Measurements from ENCODE around the gene ENTPD7.

ENTPD7 gene, protein sequence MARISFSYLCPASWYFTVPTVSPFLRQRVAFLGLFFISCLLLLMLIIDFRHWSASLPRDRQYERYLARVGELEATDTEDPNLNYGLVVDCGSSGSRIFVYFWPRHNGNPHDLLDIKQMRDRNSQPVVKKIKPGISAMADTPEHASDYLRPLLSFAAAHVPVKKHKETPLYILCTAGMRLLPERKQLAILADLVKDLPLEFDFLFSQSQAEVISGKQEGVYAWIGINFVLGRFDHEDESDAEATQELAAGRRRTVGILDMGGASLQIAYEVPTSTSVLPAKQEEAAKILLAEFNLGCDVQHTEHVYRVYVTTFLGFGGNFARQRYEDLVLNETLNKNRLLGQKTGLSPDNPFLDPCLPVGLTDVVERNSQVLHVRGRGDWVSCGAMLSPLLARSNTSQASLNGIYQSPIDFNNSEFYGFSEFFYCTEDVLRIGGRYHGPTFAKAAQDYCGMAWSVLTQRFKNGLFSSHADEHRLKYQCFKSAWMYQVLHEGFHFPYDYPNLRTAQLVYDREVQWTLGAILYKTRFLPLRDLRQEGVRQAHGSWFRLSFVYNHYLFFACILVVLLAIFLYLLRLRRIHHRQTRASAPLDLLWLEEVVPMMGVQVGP

DNA sequence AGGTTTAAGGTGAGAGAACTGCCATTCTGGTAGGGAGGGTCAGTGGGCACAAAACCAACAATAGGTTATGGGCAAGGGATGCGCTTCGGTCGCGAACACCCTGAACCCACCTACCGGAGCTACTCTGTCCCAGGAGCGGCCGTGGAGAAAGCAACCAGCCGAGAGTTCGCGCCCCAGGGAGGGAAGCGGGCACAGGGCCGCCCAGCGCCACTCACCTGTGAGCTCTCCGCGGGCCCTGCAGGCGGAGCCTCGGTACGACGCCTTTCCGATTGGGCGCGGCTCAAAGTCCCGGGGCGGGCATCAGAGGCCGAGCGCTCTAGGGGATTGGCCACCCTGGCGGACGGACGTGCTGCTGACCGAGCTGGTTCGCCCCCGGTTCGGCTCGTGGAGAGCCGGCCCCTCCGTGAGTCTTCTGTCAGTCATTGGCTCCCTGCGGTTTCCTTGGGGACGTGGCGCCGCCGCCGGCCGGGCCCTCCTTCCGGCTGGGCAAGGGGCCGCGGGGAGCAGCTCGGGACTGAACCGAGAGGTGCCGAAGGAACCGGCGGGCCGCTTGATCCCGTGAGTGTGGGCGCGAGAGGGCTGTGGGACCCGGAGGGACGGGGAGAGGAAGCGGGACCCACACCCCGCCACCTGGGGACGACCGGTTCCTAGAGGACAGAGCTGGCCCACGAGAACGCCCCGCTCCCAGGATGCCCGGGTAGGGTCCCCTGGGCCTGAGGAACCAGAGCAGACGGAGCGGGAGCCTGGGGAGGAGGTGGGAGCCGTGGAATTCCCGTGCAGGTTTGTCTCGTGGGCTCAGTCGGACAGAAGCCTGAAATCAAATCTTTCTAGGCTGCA is at the start of gene ENTPD7:
ENTPD7 (plus strand) TSS at position 479 of the 837 bp plus-strand sequence. CDS start 448 bp downstream, outside the sequence.
- Histone ChIP-seq H3K27ac (no peak within 1 kb of the TSS), H3K4me2 (peak within 1 kb of the TSS; percentile 61), H3K4me1 (ENCODE audit: low read depth, poor library complexity, severe bottlenecking) (peaks cover 6% of the 10 kb centered on the region), H3K4me3 (IDR thresholded peaks at IDR 0.05; ENCODE audit: insufficient read depth, low read depth, low read length) (peak within 1 kb of the TSS; percentile 52), H3K79me2 (ENCODE audit: insufficient read depth, low read depth) (no peaks in the 10 kb centered on the region), H3K36me3 (ENCODE audit: insufficient read depth) (no peaks in the 10 kb centered on the region), H3K27me3 (ENCODE audit: insufficient read depth, low read depth) (no peaks in the 10 kb centered on the region; the same call in 1 of the 2 replicates), H3K9ac (peak within 1 kb of the TSS; percentile 83), H2AFZ (ENCODE audit: low read depth) (peak within 1 kb of the TSS; percentile 96), H4K20me1 (ENCODE audit: insufficient read depth) (no peaks in the 10 kb centered on the region)
- TF ChIP-seq, protein P1, sequence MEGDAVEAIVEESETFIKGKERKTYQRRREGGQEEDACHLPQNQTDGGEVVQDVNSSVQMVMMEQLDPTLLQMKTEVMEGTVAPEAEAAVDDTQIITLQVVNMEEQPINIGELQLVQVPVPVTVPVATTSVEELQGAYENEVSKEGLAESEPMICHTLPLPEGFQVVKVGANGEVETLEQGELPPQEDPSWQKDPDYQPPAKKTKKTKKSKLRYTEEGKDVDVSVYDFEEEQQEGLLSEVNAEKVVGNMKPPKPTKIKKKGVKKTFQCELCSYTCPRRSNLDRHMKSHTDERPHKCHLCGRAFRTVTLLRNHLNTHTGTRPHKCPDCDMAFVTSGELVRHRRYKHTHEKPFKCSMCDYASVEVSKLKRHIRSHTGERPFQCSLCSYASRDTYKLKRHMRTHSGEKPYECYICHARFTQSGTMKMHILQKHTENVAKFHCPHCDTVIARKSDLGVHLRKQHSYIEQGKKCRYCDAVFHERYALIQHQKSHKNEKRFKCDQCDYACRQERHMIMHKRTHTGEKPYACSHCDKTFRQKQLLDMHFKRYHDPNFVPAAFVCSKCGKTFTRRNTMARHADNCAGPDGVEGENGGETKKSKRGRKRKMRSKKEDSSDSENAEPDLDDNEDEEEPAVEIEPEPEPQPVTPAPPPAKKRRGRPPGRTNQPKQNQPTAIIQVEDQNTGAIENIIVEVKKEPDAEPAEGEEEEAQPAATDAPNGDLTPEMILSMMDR (conservative IDR thresholded peaks at IDR 0.05; ENCODE audit: low read depth, low read length) = no peak; the same call in none of the 2 replicates

DNA sequence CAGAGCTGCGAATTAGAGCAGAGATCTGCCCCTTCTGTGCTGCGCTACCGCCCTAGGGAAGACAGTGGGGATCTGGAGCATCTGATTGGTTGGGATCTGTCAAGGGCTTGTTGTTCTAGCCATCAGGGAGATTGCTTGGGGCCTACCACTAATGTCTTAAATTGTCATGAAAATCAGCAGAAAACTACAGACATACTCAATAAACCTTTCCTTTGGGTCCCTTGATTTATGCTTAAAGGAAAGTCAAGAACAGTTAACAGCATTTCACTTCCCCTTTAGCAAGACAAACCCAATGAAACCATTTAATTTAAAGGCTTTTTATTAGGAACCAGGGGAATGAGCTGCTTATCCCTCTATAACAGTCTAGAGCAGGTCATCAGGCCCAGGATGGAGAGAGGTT is 49.1 kb upstream of the ENTPD7 start:
- H3K4me2 ChIP-seq = no peak overlapping the region
- H2AFZ ChIP-seq (ENCODE audit: low read depth) = no peak overlapping the region
- TF ChIP-seq, protein P1 (conservative IDR thresholded peaks at IDR 0.05; ENCODE audit: low read depth, low read length) = no peak
- H3K27ac ChIP-seq = no peak overlapping the region
- peaks cover 6% of the 10 kb centered on the region for H3K4me1 ChIP-seq (ENCODE audit: low read depth, poor library complexity, severe bottlenecking)
- no peaks in the 10 kb centered on the region for H4K20me1 ChIP-seq (ENCODE audit: insufficient read depth)
- no peak overlapping the region for H3K9ac ChIP-seq
- no peaks in the 10 kb centered on the region for H3K36me3 ChIP-seq (ENCODE audit: insufficient read depth)
- H3K4me3 ChIP-seq (IDR thresholded peaks at IDR 0.05; ENCODE audit: insufficient read depth, low read depth, low read length) = no peak overlapping the region
- no peaks in the 10 kb centered on the region for H3K27me3 ChIP-seq (ENCODE audit: insufficient read depth, low read depth)
- H3K79me2 ChIP-seq (ENCODE audit: insufficient read depth, low read depth) = no peaks in the 10 kb centered on the region

DNA sequence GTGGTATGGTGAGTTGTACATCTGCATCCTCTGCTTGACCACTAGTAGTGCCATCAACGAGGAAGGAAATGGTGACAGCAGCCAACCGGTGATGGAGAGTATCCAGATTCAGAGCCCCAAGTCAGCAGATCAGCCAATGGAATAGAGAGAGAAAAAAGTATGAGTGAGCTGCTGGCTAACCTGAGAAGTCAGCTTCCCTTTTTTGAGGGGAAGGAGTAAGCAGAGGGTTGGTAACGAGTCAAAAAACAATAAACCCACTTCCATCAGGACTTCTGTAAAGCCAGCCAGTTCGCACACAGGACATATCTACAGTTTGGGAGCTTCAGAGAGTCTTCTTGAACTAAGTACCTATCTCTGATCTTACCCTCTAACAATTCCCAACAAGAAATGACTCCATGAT is 48.0 kb upstream of the ENTPD7 start:
- TF ChIP-seq, protein P1 (conservative IDR thresholded peaks at IDR 0.05; ENCODE audit: low read depth, low read length) = no peak
- H3K4me1 ChIP-seq (ENCODE audit: low read depth, poor library complexity, severe bottlenecking) = peaks cover 6% of the 10 kb centered on the region
- H3K79me2 ChIP-seq (ENCODE audit: insufficient read depth, low read depth) = peaks cover 4% of the 10 kb centered on the region; the same call in 1 of the 2 replicates
- H3K27ac ChIP-seq = no peak overlapping the region
- H3K36me3 ChIP-seq (ENCODE audit: insufficient read depth) = no peaks in the 10 kb centered on the region
- no peak overlapping the region for H3K9ac ChIP-seq
- no peak overlapping the region for H2AFZ ChIP-seq (ENCODE audit: low read depth)
- H3K27me3 ChIP-seq (ENCODE audit: insufficient read depth, low read depth) = no peaks in the 10 kb centered on the region
- no peaks in the 10 kb centered on the region for H4K20me1 ChIP-seq (ENCODE audit: insufficient read depth)
- H3K4me2 ChIP-seq = no peak overlapping the region
- no peak overlapping the region for H3K4me3 ChIP-seq (IDR thresholded peaks at IDR 0.05; ENCODE audit: insufficient read depth, low read depth, low read length)

- Histone ChIP-seq H2AFZ (ENCODE audit: low read depth) (no peak overlapping the region), H3K27ac (peak overlapping the region; percentile 19; the same call in 1 of the 2 replicates)
These were observed 47.0 kb upstream of the ENTPD7 start for GRCh38 chr10:99612167-99612831.

More at GRCh38 chr10:99612167-99612831, 47.0 kb upstream of the ENTPD7 start:
- Histone ChIP-seq H3K27me3 (ENCODE audit: insufficient read depth, low read depth) (no peaks in the 10 kb centered on the region), H3K9ac (no peak overlapping the region), H3K4me2 (no peak overlapping the region), H3K79me2 (ENCODE audit: insufficient read depth, low read depth) (peaks cover 14% of the 10 kb centered on the region; the same call in 1 of the 2 replicates), H3K4me3 (IDR thresholded peaks at IDR 0.05; ENCODE audit: insufficient read depth, low read depth, low read length) (no peak overlapping the region), H3K36me3 (ENCODE audit: insufficient read depth) (no peaks in the 10 kb centered on the region), H4K20me1 (ENCODE audit: insufficient read depth) (no peaks in the 10 kb centered on the region), H3K4me1 (ENCODE audit: low read depth, poor library complexity, severe bottlenecking) (peaks cover 12% of the 10 kb centered on the region)
- TF ChIP-seq, protein P1 (conservative IDR thresholded peaks at IDR 0.05; ENCODE audit: low read depth, low read length) = peak; percentile 91
